Panc1 (cell line): Measurements from ENCODE around the gene ATP2B1. TPM values are rescaled to one million over a fixed set of nuclear protein-coding genes. Genes with fewer than 3 reads are reported as not detected.

Experiments
- ATAC-seq: fragments of 200-7000 bp; cut with Tn5 transposase; 2 replicates; pipeline ENCODE4 v1.9.1; 2020; ENCODE audit warnings: mild to moderate bottlenecking, moderate library complexity
- BruUV-seq: library from RNA; stranded (reverse); fragments of 400-500 nt; replicated peaks from 2 replicates; lab custom pipeline; 2021; lab: Mats Ljungman, UMichigan
- CTCF ChIA-PET: fragments of 300-600 bp; sonication (Branson Sonifier 250); formaldehyde crosslinking; loops from one replicate; lab custom pipeline; 2022; ENCODE audit warnings: antibody characterized with exemption; lab: Charles Lee
- POLR2A ChIA-PET: fragments of 300-600 bp; sonication (Branson Sonifier 250); formaldehyde crosslinking; loops from one replicate; lab custom pipeline; 2022; ENCODE audit warnings: antibody characterized with exemption; lab: Charles Lee
- DNase-seq: peaks from one replicate; pipeline ENCODE4 v3.0.0-alpha.2; 2010; ENCODE audit warnings: low read depth, low spot score
- H3K27ac ChIP-seq: 2 replicates; pipeline ENCODE4 v1.5.1; 2011; ENCODE audit warnings: mild to moderate bottlenecking, low read length, inconsistent platforms
- H3K27me3 ChIP-seq: fragments of 200-500 bp; sonication (Bioruptor generic); 2 replicates; pipeline ENCODE4 v1.6.0; 2014; ENCODE audit warnings: low read length, inconsistent platforms; ENCODE audit not compliant: control insufficient read depth, insufficient read depth
- H3K36me3 ChIP-seq: fragments of 200-500 bp; sonication (Bioruptor generic); 2 replicates; pipeline ENCODE4 v1.5.1; 2014; ENCODE audit warnings: inconsistent platforms, mild to moderate bottlenecking, low read length, moderate library complexity; ENCODE audit not compliant: control insufficient read depth, insufficient read depth
- H3K4me1 ChIP-seq: 2 replicates; pipeline ENCODE4 v1.5.1; 2011; ENCODE audit warnings: inconsistent platforms, mild to moderate bottlenecking, low read length, moderate library complexity; ENCODE audit not compliant: control insufficient read depth, insufficient read depth
- H3K4me3 ChIP-seq, 2 experiments: 2 replicates each; pipeline ENCODE4 v1.5.1; 2011 to 2012; ENCODE audit warnings: low read depth in 2 of 2, low read length in 2 of 2, mild to moderate bottlenecking in 2 of 2, inconsistent platforms in 1 of 2, moderate library complexity in 1 of 2
- H3K9me3 ChIP-seq: fragments of 200-500 bp; sonication (Bioruptor generic); 2 replicates; pipeline ENCODE4 v1.5.1; 2014; ENCODE audit warnings: low read depth, mild to moderate bottlenecking, inconsistent platforms, low read length, moderate library complexity; ENCODE audit not compliant: control insufficient read depth, insufficient read depth
- POLR2AphosphoS5 ChIP-seq: IDR thresholded peaks from 2 replicates; pipeline ENCODE4 v1.6.1; 2012; ENCODE audit warnings: mild to moderate bottlenecking, low read depth, low read length, moderate library complexity
- SIN3A ChIP-seq: IDR thresholded peaks from 2 replicates; pipeline ENCODE4 v1.6.1; 2012; ENCODE audit warnings: low read depth, mild to moderate bottlenecking, low read length, moderate library complexity, borderline replicate concordance; ENCODE audit not compliant: insufficient read depth
- TCF7L2 ChIP-seq: IDR thresholded peaks from 2 replicates; pipeline ENCODE4 v1.6.1; 2011; ENCODE audit warnings: mild to moderate bottlenecking, low read depth, low read length, inconsistent platforms
- in situ Hi-C: cut with HindIII; loops from 2 replicates; pipeline ENCODE4 v1.10.0; 2016; ENCODE audit warnings: low sequenced_read_pairs, low pct_unique_long_range_greater_than_20kb
- intact Hi-C: fragments of 100-400 bp; cut with micrococcal nuclease; formaldehyde crosslinking; loops from one replicate; pipeline ENCODE4 v1.10.0; 2022; ENCODE audit not compliant: unreplicated experiment
- total RNA-seq: library from RNA; stranded (reverse); gene quantifications from one replicate; pipeline ENCODE4 v1.2.1, GENCODE V29; 2021; ENCODE audit not compliant: unreplicated experiment
- TF ChIP-seq, protein P1 (sequence below): fragments of 450-650 bp; IDR thresholded peaks from 2 replicates; pipeline ENCODE4 v1.5.1; 2017; ENCODE audit warnings: mild to moderate bottlenecking
- TF ChIP-seq, protein P2 (sequence below), 2 experiments: IDR thresholded peaks; 2 replicates each; pipeline ENCODE4 v1.6.1; 2011 to 2012; ENCODE audit warnings: low read depth in 2 of 2, control low read depth in 1 of 2, low read length in 1 of 2, mild to moderate bottlenecking in 1 of 2, moderate library complexity in 1 of 2; ENCODE audit not compliant: insufficient read depth in 1 of 2

The ATP2B1 gene
- total RNA-seq, 1 experiment from 2014 or later = 64.5 TPM

DNA sequence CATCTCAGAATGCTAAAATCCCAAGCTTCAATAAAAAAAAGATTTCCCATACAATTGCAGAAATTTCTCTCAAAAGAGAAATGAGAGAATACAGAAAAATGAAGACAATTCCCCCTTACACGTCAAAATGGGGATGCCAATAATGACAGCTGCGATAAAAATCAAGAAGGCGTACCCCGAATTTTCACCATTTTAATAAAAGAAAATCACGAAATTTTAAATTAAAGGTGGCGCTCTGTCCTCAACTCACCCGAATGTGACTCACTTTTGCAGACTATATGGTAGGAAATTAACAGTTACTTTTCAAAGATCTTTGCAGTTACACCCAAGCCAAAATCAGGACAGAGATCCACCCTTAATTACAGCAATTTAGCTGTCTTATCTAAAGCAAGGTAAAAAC is 2.1 kb downstream of the ATP2B1 start:
- Histone ChIP-seq H3K36me3 (no peaks in the 10 kb centered on the region; the same call in 1 of the 2 replicates), H3K4me3 (peak overlapping the region; percentile 78 to 88), H3K27me3 (peaks cover 3% of the 10 kb centered on the region), H3K4me1 (peaks cover 20% of the 10 kb centered on the region), H3K9me3 (no peaks in the 10 kb centered on the region), H3K27ac (peak overlapping the region; percentile 84)
- DNase-seq (no peak), ATAC-seq (no peak)
- in situ Hi-C loops (no loop called here), intact Hi-C loops (loop anchor here (5.0 kb wide), 2 partner anchors 164 to 241 kb away; no protein-coding TSS in a partner anchor)
- POLR2A ChIA-PET = no interaction called here
- TF ChIP-seq, protein P1, sequence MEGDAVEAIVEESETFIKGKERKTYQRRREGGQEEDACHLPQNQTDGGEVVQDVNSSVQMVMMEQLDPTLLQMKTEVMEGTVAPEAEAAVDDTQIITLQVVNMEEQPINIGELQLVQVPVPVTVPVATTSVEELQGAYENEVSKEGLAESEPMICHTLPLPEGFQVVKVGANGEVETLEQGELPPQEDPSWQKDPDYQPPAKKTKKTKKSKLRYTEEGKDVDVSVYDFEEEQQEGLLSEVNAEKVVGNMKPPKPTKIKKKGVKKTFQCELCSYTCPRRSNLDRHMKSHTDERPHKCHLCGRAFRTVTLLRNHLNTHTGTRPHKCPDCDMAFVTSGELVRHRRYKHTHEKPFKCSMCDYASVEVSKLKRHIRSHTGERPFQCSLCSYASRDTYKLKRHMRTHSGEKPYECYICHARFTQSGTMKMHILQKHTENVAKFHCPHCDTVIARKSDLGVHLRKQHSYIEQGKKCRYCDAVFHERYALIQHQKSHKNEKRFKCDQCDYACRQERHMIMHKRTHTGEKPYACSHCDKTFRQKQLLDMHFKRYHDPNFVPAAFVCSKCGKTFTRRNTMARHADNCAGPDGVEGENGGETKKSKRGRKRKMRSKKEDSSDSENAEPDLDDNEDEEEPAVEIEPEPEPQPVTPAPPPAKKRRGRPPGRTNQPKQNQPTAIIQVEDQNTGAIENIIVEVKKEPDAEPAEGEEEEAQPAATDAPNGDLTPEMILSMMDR = no peak
- TF ChIP-seq SIN3A = no peak
- TF ChIP-seq TCF7L2 = no peak
- TF ChIP-seq, protein P2, sequence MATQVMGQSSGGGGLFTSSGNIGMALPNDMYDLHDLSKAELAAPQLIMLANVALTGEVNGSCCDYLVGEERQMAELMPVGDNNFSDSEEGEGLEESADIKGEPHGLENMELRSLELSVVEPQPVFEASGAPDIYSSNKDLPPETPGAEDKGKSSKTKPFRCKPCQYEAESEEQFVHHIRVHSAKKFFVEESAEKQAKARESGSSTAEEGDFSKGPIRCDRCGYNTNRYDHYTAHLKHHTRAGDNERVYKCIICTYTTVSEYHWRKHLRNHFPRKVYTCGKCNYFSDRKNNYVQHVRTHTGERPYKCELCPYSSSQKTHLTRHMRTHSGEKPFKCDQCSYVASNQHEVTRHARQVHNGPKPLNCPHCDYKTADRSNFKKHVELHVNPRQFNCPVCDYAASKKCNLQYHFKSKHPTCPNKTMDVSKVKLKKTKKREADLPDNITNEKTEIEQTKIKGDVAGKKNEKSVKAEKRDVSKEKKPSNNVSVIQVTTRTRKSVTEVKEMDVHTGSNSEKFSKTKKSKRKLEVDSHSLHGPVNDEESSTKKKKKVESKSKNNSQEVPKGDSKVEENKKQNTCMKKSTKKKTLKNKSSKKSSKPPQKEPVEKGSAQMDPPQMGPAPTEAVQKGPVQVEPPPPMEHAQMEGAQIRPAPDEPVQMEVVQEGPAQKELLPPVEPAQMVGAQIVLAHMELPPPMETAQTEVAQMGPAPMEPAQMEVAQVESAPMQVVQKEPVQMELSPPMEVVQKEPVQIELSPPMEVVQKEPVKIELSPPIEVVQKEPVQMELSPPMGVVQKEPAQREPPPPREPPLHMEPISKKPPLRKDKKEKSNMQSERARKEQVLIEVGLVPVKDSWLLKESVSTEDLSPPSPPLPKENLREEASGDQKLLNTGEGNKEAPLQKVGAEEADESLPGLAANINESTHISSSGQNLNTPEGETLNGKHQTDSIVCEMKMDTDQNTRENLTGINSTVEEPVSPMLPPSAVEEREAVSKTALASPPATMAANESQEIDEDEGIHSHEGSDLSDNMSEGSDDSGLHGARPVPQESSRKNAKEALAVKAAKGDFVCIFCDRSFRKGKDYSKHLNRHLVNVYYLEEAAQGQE (IDR thresholded peaks at IDR 0.05; ENCODE audit: insufficient read depth in 1 of 2, low read depth in 2 of 2, low read length in 1 of 2) = no peak
- TF ChIP-seq POLR2AphosphoS5 = no peak
- BruUV-seq = no TSS peak
- CTCF ChIA-PET = no interaction called here

DNA sequence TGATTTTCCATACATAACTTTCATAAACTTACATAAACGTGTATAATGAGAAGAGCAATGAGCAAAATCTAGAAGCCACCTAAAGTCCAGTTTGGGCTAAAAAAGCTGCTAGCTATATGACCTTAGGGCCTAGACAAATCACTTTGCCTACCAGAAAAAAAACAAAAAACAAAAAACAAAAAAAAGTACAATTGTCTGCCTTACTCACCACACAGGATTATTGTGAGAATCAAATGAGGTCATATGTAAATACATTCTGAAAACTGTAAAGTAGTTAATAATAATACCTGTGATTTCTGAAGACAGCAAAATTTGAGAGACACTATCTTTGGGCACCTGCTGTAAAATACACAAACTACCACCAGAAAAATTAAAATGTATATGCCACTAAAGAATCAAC is 4.2 kb downstream of the ATP2B1 start:
- DNase-seq (no peak), ATAC-seq (no peak)
- no peaks in the 10 kb centered on the region for H3K27me3 ChIP-seq
- ChIA-PET POLR2A (no interaction called here), CTCF (no interaction called here)
- intact Hi-C loops (no loop called here), in situ Hi-C loops (no loop called here)
- H3K36me3 ChIP-seq = no peaks in the 10 kb centered on the region; the same call in 1 of the 2 replicates
- no peak for TF ChIP-seq SIN3A
- TF ChIP-seq TCF7L2 = no peak
- TF ChIP-seq, protein P2 (IDR thresholded peaks at IDR 0.05; ENCODE audit: insufficient read depth in 1 of 2, low read depth in 2 of 2, low read length in 1 of 2) = no peak
- TF ChIP-seq POLR2AphosphoS5 = no peak
- TF ChIP-seq, protein P1 = no peak
- H3K9me3 ChIP-seq = no peaks in the 10 kb centered on the region
- BruUV-seq = no TSS peak
- no peak overlapping the region for H3K4me3 ChIP-seq
- peaks cover 33% of the 10 kb centered on the region for H3K4me1 ChIP-seq
- no peak overlapping the region for H3K27ac ChIP-seq
